ENCODE measurements around the gene BSDC1. TPM values are rescaled to one million over a fixed set of nuclear protein-coding genes. Genes with fewer than 3 reads are reported as not detected.

The BSDC1 gene
- total and polyA plus RNA-seq, 2 of the 13 experiments (the other 11 are each of a cell fraction or from before 2014, with no cell fraction given), result 40.3 to 64.2 TPM

GRCh38 chr1:32345289-32345827 is 48.9 kb downstream of the BSDC1 start (continued):
- TF ChIP-seq ETV5 (CRISPR knock-in tag; IDR thresholded peaks at IDR 0.05; ENCODE audit: borderline replicate concordance) (peak; percentile 32; the same call in 1 of the 2 replicates), ZNF615 (CRISPR knock-in tag; IDR thresholded peaks at IDR 0.05; ENCODE audit: borderline replicate concordance) (no peak), TRIM24 (CRISPR knock-in tag; IDR thresholded peaks at IDR 0.05) (no peak), GATA4 (IDR thresholded peaks at IDR 0.05; ENCODE audit: borderline replicate concordance, low read depth) (no peak), ZIK1 (CRISPR knock-in tag; IDR thresholded peaks at IDR 0.05; ENCODE audit: borderline replicate concordance, low read depth) (no peak), NBN (conservative IDR thresholded peaks at IDR 0.05) (no peak), ZNF709 (CRISPR knock-in tag; IDR thresholded peaks at IDR 0.05) (no peak), ATF5 (CRISPR knock-in tag; IDR thresholded peaks at IDR 0.05; ENCODE audit: low read depth) (no peak), ZNF318 (CRISPR knock-in tag; IDR thresholded peaks at IDR 0.05) (no peak), PATZ1 (CRISPR knock-in tag; IDR thresholded peaks at IDR 0.05) (no peak), EHMT2 (IDR thresholded peaks at IDR 0.05; ENCODE audit: borderline replicate concordance, low read depth, low read length) (no peak), HES4 (CRISPR knock-in tag; IDR thresholded peaks at IDR 0.05; ENCODE audit: borderline replicate concordance) (no peak), ZNF720 (CRISPR knock-in tag; IDR thresholded peaks at IDR 0.05) (no peak), CREB3 (CRISPR knock-in tag; IDR thresholded peaks at IDR 0.05) (no peak), ZNF121 (CRISPR knock-in tag; IDR thresholded peaks at IDR 0.05) (no peak), ZSCAN25 (CRISPR knock-in tag; IDR thresholded peaks at IDR 0.05) (no peak), TARDBP (CRISPR knock-in tag; IDR thresholded peaks at IDR 0.05) (peak; percentile 24; the same call in 1 of the 2 replicates), ZSCAN30 (CRISPR knock-in tag; IDR thresholded peaks at IDR 0.05) (no peak), ZNF354B (CRISPR knock-in tag; IDR thresholded peaks at IDR 0.05) (no peak)

All from HepG2 (cell line).